GM12878 (cell line): ENCODE data around the gene CCT8L2.

Experiments
- BHLHE40 ChIP-seq, 2 experiments: fragments of 450-650 bp in 1 of 2; IDR thresholded peaks; 2 replicates each; pipeline ENCODE4 v1.6.1; 2011 to 2017; ENCODE audit warnings: low read depth in 2 of 2, borderline replicate concordance in 1 of 2, improper control_type of control experiment in 1 of 2, low read length in 1 of 2, mild to moderate bottlenecking in 1 of 2
- JUND ChIP-seq: IDR thresholded peaks from 2 replicates; pipeline ENCODE4 v1.6.1; 2012; ENCODE audit warnings: low read depth, mild to moderate bottlenecking, low read length, improper control_type of control experiment, moderate library complexity
- TF ChIP-seq, protein P1 (sequence below): IDR thresholded peaks from 2 replicates; pipeline ENCODE4 v1.6.1; 2012; ENCODE audit warnings: mild to moderate bottlenecking, low read depth, low read length

- TF ChIP-seq, protein P1, sequence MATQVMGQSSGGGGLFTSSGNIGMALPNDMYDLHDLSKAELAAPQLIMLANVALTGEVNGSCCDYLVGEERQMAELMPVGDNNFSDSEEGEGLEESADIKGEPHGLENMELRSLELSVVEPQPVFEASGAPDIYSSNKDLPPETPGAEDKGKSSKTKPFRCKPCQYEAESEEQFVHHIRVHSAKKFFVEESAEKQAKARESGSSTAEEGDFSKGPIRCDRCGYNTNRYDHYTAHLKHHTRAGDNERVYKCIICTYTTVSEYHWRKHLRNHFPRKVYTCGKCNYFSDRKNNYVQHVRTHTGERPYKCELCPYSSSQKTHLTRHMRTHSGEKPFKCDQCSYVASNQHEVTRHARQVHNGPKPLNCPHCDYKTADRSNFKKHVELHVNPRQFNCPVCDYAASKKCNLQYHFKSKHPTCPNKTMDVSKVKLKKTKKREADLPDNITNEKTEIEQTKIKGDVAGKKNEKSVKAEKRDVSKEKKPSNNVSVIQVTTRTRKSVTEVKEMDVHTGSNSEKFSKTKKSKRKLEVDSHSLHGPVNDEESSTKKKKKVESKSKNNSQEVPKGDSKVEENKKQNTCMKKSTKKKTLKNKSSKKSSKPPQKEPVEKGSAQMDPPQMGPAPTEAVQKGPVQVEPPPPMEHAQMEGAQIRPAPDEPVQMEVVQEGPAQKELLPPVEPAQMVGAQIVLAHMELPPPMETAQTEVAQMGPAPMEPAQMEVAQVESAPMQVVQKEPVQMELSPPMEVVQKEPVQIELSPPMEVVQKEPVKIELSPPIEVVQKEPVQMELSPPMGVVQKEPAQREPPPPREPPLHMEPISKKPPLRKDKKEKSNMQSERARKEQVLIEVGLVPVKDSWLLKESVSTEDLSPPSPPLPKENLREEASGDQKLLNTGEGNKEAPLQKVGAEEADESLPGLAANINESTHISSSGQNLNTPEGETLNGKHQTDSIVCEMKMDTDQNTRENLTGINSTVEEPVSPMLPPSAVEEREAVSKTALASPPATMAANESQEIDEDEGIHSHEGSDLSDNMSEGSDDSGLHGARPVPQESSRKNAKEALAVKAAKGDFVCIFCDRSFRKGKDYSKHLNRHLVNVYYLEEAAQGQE: no peak
- TF ChIP-seq JUND (no peak), BHLHE40 (IDR thresholded peaks at IDR 0.05; ENCODE audit: borderline replicate concordance in 1 of 2, low read depth in 2 of 2, low read length in 1 of 2) (no peak)
These were observed 33.3 kb downstream of the CCT8L2 start for GRCh38 chr22:16559056-16559955.
